HG03095 (cell line): ENCODE measurements around the gene SORCS3.

Experiments
- ATAC-seq: cut with Tn5 transposase; IDR thresholded peaks from one replicate; pipeline ENCODE4 v1.9.1; 2021; ENCODE audit warnings: moderate library complexity; ENCODE audit not compliant: unreplicated experiment

SORCS3 gene

GRCh38 chr10:105243381-105243780 is 602.3 kb downstream of the SORCS3 start:
- ATAC-seq, result no peak

GRCh38 chr10:105243825-105244224 is 602.7 kb downstream of the SORCS3 start:
- no peak for ATAC-seq

- no peak for ATAC-seq
These were observed 606.9 kb downstream of the SORCS3 start for GRCh38 chr10:105247831-105248499.

GRCh38 chr10:105252911-105253310 is 611.8 kb downstream of the SORCS3 start:
- no peak for ATAC-seq

GRCh38 chr10:105253515-105254212 is 612.6 kb downstream of the SORCS3 start:
- ATAC-seq, result no peak

- no peak for ATAC-seq
These were observed 617.1 kb downstream of the SORCS3 start for GRCh38 chr10:105258036-105258673.

- ATAC-seq, result no peak
These were observed 617.6 kb downstream of the SORCS3 start for GRCh38 chr10:105258674-105259065.

GRCh38 chr10:105259201-105259600 is 618.1 kb downstream of the SORCS3 start:
- ATAC-seq, result no peak

- ATAC-seq, result no peak
These were observed 621.6 kb downstream of the SORCS3 start for GRCh38 chr10:105262666-105263065.

GRCh38 chr10:105266966-105267539 is 626.0 kb downstream of the SORCS3 start:
- ATAC-seq, result no peak

- no peak for ATAC-seq
These were observed 627.9 kb downstream of the SORCS3 start for GRCh38 chr10:105268961-105269360.

- ATAC-seq, result no peak
These were observed 628.6 kb downstream of the SORCS3 start for GRCh38 chr10:105269689-105270088.

- no peak for ATAC-seq
These were observed 633.5 kb downstream of the SORCS3 start for GRCh38 chr10:105274556-105275070.

GRCh38 chr10:105278439-105278838 is 637.3 kb downstream of the SORCS3 start:
- no peak for ATAC-seq

- ATAC-seq, result no peak
These were observed 638.0 kb downstream of the SORCS3 start for GRCh38 chr10:105279101-105279500.

GRCh38 chr10:105280895-105281294 is 639.8 kb downstream of the SORCS3 start:
- ATAC-seq, result no peak

GRCh38 chr10:105284476-105285215 is 643.6 kb downstream of the SORCS3 start:
- no peak for ATAC-seq

- ATAC-seq, result no peak
These were observed 646.9 kb downstream of the SORCS3 start for GRCh38 chr10:105288026-105288425.

- no peak for ATAC-seq
These were observed 647.5 kb downstream of the SORCS3 start for GRCh38 chr10:105288613-105289012.

GRCh38 chr10:105291571-105291970 is 650.5 kb downstream of the SORCS3 start:
- ATAC-seq, result no peak

GRCh38 chr10:105292236-105292635 is 651.1 kb downstream of the SORCS3 start:
- ATAC-seq, result no peak
